DMS53 treated with DMSO at 0.1 percent for 48 hours (cell line): ENCODE data around the gene KSR1.
"Not testable (repeated sequence)": the region's sequence is repeated elsewhere in the genome, so short reads cannot be mapped to it uniquely, and the experiment has no call there.

Experiments
- DNase-seq: peaks from one replicate; lab custom pipeline; 2025; ENCODE audit not compliant: unreplicated experiment; lab: John Stamatoyannopoulos, UW

The KSR1 gene

GRCh38 chr17:27493088-27493487, 36.8 kb downstream of the KSR1 start:
- DNase-seq = no peak

GRCh38 chr17:27494192-27495091, 38.2 kb downstream of the KSR1 start:
- DNase-seq = peak; percentile 93

- peak; percentile 53 for DNase-seq
Observed at GRCh38 chr17:27495460-27495859, 39.2 kb downstream of the KSR1 start.

GRCh38 chr17:27496005-27496404, 39.8 kb downstream of the KSR1 start:
- no peak for DNase-seq

GRCh38 chr17:27496437-27496943, 40.2 kb downstream of the KSR1 start:
- DNase-seq = peak; percentile 98

GRCh38 chr17:27496971-27497370, 40.7 kb downstream of the KSR1 start:
- DNase-seq = no peak

GRCh38 chr17:27497696-27498095, 41.4 kb downstream of the KSR1 start:
- DNase-seq = no peak

GRCh38 chr17:27498615-27499309, 42.5 kb downstream of the KSR1 start:
- DNase-seq = no peak

GRCh38 chr17:27499451-27500265, 43.4 kb downstream of the KSR1 start:
- DNase-seq = no peak

- not testable (repeated sequence) for DNase-seq
Observed at GRCh38 chr17:27501338-27501737, 45.1 kb downstream of the KSR1 start.

GRCh38 chr17:27502526-27503324, 46.5 kb downstream of the KSR1 start:
- DNase-seq = no peak

- DNase-seq = no peak
Observed at GRCh38 chr17:27503611-27504010, 47.4 kb downstream of the KSR1 start.

- no peak for DNase-seq
Observed at GRCh38 chr17:27504188-27504995, 48.1 kb downstream of the KSR1 start.

GRCh38 chr17:27506348-27507218, 50.3 kb downstream of the KSR1 start:
- no peak for DNase-seq

- no peak for DNase-seq
Observed at GRCh38 chr17:27511168-27511883, 55.1 kb downstream of the KSR1 start.

GRCh38 chr17:27512031-27512430, 55.8 kb downstream of the KSR1 start:
- DNase-seq = no peak

GRCh38 chr17:27512511-27513346, 56.5 kb downstream of the KSR1 start:
- no peak for DNase-seq
